ENCODE results near the gene RTKN2. TPM values are rescaled to one million over a fixed set of nuclear protein-coding genes. Genes with fewer than 3 reads are reported as not detected.

The RTKN2 gene
- total RNA-seq, 1 donor from 2014 or later = 109 TPM

DNA sequence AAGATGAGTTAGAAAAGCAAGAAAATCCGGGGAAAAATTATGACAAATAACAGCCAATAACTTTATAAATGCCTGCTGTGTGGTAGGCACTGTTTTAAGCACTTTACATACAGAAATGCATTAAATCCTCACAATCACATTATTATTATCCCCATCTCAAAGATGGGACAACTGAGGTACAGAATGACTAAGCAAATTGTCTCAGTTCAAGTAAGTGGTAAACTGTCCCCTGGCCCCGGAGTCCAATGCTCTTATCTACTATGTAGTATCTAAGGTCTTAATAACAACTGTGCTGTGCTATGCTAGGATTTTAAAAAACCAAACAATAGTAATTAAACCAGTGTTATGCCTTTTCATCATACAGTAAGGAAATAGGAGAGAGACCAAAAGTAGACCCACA lies 105.6 kb downstream of the RTKN2 start:
- Histone ChIP-seq H3K4me3 (no peak overlapping the region), H3K36me3 (no peaks in the 10 kb centered on the region), H3K27me3 (ENCODE audit: low read depth) (no peaks in the 10 kb centered on the region), H3K9me3 (no peaks in the 10 kb centered on the region), H3K27ac (no peak overlapping the region), H3K4me1 (peaks cover 19% of the 10 kb centered on the region)
- ATAC-seq (no peak), DNase-seq (no peak)
- intact Hi-C loops (cut with DNase I) = no loop called here
- TF ChIP-seq, protein P1, sequence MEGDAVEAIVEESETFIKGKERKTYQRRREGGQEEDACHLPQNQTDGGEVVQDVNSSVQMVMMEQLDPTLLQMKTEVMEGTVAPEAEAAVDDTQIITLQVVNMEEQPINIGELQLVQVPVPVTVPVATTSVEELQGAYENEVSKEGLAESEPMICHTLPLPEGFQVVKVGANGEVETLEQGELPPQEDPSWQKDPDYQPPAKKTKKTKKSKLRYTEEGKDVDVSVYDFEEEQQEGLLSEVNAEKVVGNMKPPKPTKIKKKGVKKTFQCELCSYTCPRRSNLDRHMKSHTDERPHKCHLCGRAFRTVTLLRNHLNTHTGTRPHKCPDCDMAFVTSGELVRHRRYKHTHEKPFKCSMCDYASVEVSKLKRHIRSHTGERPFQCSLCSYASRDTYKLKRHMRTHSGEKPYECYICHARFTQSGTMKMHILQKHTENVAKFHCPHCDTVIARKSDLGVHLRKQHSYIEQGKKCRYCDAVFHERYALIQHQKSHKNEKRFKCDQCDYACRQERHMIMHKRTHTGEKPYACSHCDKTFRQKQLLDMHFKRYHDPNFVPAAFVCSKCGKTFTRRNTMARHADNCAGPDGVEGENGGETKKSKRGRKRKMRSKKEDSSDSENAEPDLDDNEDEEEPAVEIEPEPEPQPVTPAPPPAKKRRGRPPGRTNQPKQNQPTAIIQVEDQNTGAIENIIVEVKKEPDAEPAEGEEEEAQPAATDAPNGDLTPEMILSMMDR (IDR thresholded peaks at IDR 0.05) = no peak

DNA sequence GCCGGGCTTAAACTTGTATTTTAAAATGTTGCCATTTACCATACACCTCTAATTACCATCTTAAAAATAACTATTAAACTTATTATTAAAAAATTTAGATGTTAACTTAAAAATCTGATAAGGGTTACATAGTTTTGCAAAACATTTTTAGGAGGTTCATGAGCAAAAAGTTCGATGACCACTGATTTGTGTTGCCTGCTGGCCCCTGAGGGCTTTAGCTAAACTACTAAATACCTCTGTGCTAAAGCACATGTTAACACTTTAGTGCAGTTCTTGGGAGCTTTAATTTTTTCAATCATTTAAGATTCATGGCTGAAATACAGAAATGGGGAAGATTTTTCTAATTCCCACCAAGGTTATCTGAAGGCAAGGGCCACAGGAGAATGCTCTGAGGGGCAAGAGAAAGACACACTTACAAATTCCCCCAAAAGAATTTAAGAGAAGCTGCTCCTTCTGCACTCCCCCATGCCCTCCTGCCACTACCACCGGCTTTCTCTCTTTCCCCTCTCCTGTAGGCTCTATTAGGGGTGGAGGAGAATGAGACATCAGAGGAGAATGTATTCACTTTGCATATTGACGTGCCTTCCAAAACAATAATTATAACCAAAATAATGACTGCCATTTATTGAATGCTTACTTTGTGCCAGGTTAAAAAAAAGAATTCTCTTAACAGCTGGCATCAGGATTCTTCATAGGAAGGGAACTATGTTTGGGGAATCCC lies 106.2 kb downstream of the RTKN2 start:
- TF ChIP-seq, protein P1 (IDR thresholded peaks at IDR 0.05) = no peak
- intact Hi-C loops (cut with DNase I) = no loop called here

DNA sequence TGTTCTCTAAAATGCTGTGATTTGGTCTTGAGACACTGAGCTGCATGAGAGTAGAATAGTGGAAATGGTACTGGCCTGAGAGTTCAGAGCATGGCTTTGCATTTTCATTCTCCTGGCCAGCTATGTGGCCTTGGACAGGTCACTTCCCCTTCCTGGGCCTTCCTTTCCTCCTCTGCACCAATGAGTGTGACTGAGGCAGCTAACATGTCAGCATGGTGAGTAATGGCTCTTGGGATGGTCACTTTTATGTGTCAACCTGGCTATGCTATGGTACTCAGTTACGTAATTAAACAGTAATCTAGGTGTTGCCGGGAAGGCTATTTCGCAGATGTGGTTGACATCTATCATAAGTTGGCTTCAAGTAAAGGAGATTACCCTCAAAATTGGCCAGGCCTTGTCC lies 109.3 kb downstream of the RTKN2 start:
- ATAC-seq = no peak
- DNase-seq = no peak
- TF ChIP-seq, protein P1 (IDR thresholded peaks at IDR 0.05) = no peak
- no peaks in the 10 kb centered on the region for H3K4me1 ChIP-seq
- H3K9me3 ChIP-seq = no peaks in the 10 kb centered on the region
- intact Hi-C loops (cut with DNase I) = no loop called here
- H3K4me3 ChIP-seq = no peak overlapping the region
- H3K27ac ChIP-seq = no peak overlapping the region
- no peaks in the 10 kb centered on the region for H3K36me3 ChIP-seq
- H3K27me3 ChIP-seq (ENCODE audit: low read depth) = no peaks in the 10 kb centered on the region

More for the DNA sequence above, 106.2 kb downstream of the RTKN2 start:
- H3K27me3 ChIP-seq (ENCODE audit: low read depth) = no peaks in the 10 kb centered on the region
- no peak overlapping the region for H3K4me3 ChIP-seq
- ATAC-seq = no peak
- peaks cover 19% of the 10 kb centered on the region for H3K4me1 ChIP-seq
- no peaks in the 10 kb centered on the region for H3K36me3 ChIP-seq
- no peak for DNase-seq
- H3K9me3 ChIP-seq = no peaks in the 10 kb centered on the region
- no peak overlapping the region for H3K27ac ChIP-seq

DNA sequence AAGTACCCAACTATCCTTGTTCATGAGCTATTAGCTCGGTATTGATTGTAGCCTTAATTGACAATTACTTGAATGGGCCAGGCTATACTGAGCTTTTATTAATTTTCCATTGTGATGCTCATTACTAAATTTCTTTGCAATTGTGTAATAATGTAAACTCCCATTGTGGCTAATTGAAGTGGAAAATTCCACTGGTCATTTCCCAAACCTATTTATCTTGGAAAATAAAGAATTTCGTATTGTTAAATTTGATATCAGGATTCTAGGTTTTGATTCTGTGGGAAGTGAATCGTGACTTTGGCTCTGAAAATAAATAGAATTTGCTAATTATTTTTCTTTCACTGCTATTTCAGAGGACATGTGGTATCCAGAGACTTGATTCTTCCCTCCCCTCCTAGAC lies 111.0 kb downstream of the RTKN2 start:
- TF ChIP-seq, protein P1 (IDR thresholded peaks at IDR 0.05) = no peak
- intact Hi-C loops (cut with DNase I) = no loop called here
- ATAC-seq (no peak), DNase-seq (no peak)
- no peak overlapping the region for H3K27ac ChIP-seq
- H3K27me3 ChIP-seq (ENCODE audit: low read depth) = no peaks in the 10 kb centered on the region
- no peaks in the 10 kb centered on the region for H3K9me3 ChIP-seq
- H3K4me1 ChIP-seq = no peaks in the 10 kb centered on the region
- H3K4me3 ChIP-seq = no peak overlapping the region
- H3K36me3 ChIP-seq = no peaks in the 10 kb centered on the region

DNA sequence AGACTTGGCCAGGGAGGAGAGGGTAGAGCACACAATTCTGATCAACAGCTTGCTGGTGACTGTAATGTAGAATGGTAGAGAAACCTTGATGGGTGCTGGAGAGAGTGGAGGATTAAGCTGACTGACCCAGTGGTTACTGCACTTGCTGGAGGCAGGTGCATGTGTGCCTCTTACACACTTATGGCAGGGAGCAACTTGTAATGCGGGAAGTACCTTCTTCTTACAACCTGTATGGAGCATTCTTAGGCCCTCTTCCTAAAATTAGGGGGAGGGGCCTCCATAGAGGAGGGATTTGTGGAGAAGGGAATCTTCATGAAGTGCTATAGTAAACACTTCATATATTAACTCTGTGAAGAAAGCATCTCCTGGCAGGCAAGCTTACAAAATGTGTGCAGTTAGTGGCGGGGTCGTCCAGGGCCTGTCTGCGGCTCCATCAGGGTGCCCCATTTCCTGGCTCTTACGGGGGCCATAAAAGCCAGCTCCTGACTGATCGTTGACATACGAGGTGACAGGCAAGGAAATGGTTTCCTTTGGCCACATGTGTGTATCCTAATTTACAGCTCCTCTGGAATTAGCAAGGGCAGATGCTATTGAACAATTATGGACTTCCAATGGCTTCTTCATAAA lies 113.5 kb downstream of the RTKN2 start:
- H3K27ac ChIP-seq = no peak overlapping the region
- intact Hi-C loops (cut with DNase I) = no loop called here
- H3K36me3 ChIP-seq = no peaks in the 10 kb centered on the region
- no peaks in the 10 kb centered on the region for H3K9me3 ChIP-seq
- ATAC-seq (peak; percentile 24 to 51), DNase-seq (no peak)
- TF ChIP-seq, protein P1 (IDR thresholded peaks at IDR 0.05) = no peak
- no peaks in the 10 kb centered on the region for H3K27me3 ChIP-seq (ENCODE audit: low read depth)
- H3K4me1 ChIP-seq = no peaks in the 10 kb centered on the region
- H3K4me3 ChIP-seq = no peak overlapping the region

Measured in lower lobe of right lung (tissue), 2 donors.